ENCODE data around the gene DNAJC1. TPM values are rescaled to one million over a fixed set of nuclear protein-coding genes. Genes with fewer than 3 reads are reported as not detected.

DNAJC1 gene
- polyA plus RNA-seq, 1 donor from 2014 or later = 15.9 TPM

DNA sequence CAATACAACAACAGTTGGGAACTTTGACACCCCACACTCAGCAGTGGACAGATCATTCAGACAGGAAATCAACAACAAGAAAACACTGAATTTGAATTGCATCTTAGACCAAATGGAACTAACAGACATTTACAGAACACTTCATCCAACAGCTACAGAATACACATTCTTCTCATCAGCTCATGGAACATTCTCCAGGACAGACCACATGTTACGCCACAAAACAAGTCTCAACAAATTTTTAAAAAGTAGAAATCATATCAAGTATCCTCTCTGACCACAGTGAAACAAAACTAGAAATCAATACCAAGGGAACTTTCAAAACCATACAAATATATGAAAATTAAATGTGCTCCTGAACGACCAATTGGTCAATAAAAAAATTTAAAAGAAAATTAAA lies 212.3 kb downstream of the DNAJC1 start:
- no peak for TF ChIP-seq EP300 (conservative IDR thresholded peaks at IDR 0.05; ENCODE audit: poor library complexity, severe bottlenecking)
- no peak for TF ChIP-seq EZH2 (IDR thresholded peaks at IDR 0.05; ENCODE audit: borderline replicate concordance, insufficient read depth, low read length, poor library complexity, severe bottlenecking)
- TF ChIP-seq TAF1 (IDR thresholded peaks at IDR 0.05; ENCODE audit: low read depth) = no peak
- no peak for TF ChIP-seq MXI1 (conservative IDR thresholded peaks at IDR 0.05; ENCODE audit: poor library complexity, severe bottlenecking)
- TF ChIP-seq, protein P1, sequence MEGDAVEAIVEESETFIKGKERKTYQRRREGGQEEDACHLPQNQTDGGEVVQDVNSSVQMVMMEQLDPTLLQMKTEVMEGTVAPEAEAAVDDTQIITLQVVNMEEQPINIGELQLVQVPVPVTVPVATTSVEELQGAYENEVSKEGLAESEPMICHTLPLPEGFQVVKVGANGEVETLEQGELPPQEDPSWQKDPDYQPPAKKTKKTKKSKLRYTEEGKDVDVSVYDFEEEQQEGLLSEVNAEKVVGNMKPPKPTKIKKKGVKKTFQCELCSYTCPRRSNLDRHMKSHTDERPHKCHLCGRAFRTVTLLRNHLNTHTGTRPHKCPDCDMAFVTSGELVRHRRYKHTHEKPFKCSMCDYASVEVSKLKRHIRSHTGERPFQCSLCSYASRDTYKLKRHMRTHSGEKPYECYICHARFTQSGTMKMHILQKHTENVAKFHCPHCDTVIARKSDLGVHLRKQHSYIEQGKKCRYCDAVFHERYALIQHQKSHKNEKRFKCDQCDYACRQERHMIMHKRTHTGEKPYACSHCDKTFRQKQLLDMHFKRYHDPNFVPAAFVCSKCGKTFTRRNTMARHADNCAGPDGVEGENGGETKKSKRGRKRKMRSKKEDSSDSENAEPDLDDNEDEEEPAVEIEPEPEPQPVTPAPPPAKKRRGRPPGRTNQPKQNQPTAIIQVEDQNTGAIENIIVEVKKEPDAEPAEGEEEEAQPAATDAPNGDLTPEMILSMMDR (IDR thresholded peaks at IDR 0.05; ENCODE audit: poor library complexity, severe bottlenecking) = no peak
- TF ChIP-seq POLR2AphosphoS5 (IDR thresholded peaks at IDR 0.05) = no peak
- TF ChIP-seq RAD21 (conservative IDR thresholded peaks at IDR 0.05) = no peak
- TF ChIP-seq SMC3 (conservative IDR thresholded peaks at IDR 0.05; ENCODE audit: poor library complexity) = no peak
- TF ChIP-seq, protein P2, sequence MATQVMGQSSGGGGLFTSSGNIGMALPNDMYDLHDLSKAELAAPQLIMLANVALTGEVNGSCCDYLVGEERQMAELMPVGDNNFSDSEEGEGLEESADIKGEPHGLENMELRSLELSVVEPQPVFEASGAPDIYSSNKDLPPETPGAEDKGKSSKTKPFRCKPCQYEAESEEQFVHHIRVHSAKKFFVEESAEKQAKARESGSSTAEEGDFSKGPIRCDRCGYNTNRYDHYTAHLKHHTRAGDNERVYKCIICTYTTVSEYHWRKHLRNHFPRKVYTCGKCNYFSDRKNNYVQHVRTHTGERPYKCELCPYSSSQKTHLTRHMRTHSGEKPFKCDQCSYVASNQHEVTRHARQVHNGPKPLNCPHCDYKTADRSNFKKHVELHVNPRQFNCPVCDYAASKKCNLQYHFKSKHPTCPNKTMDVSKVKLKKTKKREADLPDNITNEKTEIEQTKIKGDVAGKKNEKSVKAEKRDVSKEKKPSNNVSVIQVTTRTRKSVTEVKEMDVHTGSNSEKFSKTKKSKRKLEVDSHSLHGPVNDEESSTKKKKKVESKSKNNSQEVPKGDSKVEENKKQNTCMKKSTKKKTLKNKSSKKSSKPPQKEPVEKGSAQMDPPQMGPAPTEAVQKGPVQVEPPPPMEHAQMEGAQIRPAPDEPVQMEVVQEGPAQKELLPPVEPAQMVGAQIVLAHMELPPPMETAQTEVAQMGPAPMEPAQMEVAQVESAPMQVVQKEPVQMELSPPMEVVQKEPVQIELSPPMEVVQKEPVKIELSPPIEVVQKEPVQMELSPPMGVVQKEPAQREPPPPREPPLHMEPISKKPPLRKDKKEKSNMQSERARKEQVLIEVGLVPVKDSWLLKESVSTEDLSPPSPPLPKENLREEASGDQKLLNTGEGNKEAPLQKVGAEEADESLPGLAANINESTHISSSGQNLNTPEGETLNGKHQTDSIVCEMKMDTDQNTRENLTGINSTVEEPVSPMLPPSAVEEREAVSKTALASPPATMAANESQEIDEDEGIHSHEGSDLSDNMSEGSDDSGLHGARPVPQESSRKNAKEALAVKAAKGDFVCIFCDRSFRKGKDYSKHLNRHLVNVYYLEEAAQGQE (IDR thresholded peaks at IDR 0.05; ENCODE audit: borderline replicate concordance) = no peak
- H3K9me3 ChIP-seq (ENCODE audit: low read length) = peaks cover 3% of the 10 kb centered on the region
- H4K20me1 ChIP-seq (ENCODE audit: insufficient read depth) = no peaks in the 10 kb centered on the region
- H3K36me3 ChIP-seq (ENCODE audit: insufficient read depth, low read length) = no peaks in the 10 kb centered on the region
- H3K4me3 ChIP-seq (ENCODE audit: low read length) = no peak overlapping the region
- H3K79me2 ChIP-seq (replicated peaks; ENCODE audit: insufficient read depth, low read length) = peaks cover 34% of the 10 kb centered on the region
- no peak overlapping the region for H2AFZ ChIP-seq (ENCODE audit: low read depth, low read length)
- no peak overlapping the region for H3K4me2 ChIP-seq (ENCODE audit: low read length)
- H3K9ac ChIP-seq (ENCODE audit: low read length) = no peak overlapping the region
- H3F3A ChIP-seq (ENCODE audit: insufficient read depth, low read length, poor library complexity, severe bottlenecking) = no peaks in the 10 kb centered on the region
- H3K27me3 ChIP-seq (ENCODE audit: insufficient read depth, low read depth, low read length) = no peaks in the 10 kb centered on the region
- H3K9me2 ChIP-seq (ENCODE audit: insufficient read depth, low read length) = no peaks in the 10 kb centered on the region
- no peak overlapping the region for H3K27ac ChIP-seq (ENCODE audit: low read length)

DNA sequence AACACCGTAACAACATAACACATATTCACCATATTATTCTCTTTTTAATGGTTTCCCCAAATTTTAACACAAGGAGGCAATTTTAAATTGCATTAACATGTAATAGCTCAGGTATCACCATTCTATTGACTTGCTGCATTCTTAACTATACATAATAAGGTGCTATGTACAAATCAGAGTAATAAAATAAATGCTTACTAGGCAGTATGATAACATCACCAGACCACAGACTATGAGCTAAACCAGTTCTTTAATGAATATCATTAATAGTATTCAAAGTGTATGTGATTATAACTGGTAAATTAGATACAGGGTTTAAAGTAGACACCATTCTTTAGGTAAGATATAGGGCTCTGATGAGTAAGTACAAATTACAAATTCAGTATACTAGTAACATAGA lies 226.6 kb downstream of the DNAJC1 start:
- H3K4me2 ChIP-seq (ENCODE audit: low read length) = no peak overlapping the region
- H3K9me2 ChIP-seq (ENCODE audit: insufficient read depth, low read length) = no peaks in the 10 kb centered on the region
- H3K27me3 ChIP-seq (ENCODE audit: insufficient read depth, low read depth, low read length) = no peaks in the 10 kb centered on the region

More for the DNA sequence above, 226.6 kb downstream of the DNAJC1 start:
- Histone ChIP-seq H2AFZ (ENCODE audit: low read depth, low read length) (no peak overlapping the region), H3K4me3 (ENCODE audit: low read length) (no peak overlapping the region), H3K9ac (ENCODE audit: low read length) (no peak overlapping the region), H3K79me2 (replicated peaks; ENCODE audit: insufficient read depth, low read length) (no peaks in the 10 kb centered on the region), H3F3A (ENCODE audit: insufficient read depth, low read length, poor library complexity, severe bottlenecking) (no peaks in the 10 kb centered on the region), H3K27ac (ENCODE audit: low read length) (no peak overlapping the region), H3K36me3 (ENCODE audit: insufficient read depth, low read length) (no peaks in the 10 kb centered on the region), H3K9me3 (ENCODE audit: low read length) (no peaks in the 10 kb centered on the region), H4K20me1 (ENCODE audit: insufficient read depth) (no peaks in the 10 kb centered on the region)
- TF ChIP-seq TAF1 (IDR thresholded peaks at IDR 0.05; ENCODE audit: low read depth) (no peak), SMC3 (conservative IDR thresholded peaks at IDR 0.05; ENCODE audit: poor library complexity) (no peak), EP300 (conservative IDR thresholded peaks at IDR 0.05; ENCODE audit: poor library complexity, severe bottlenecking) (no peak), MXI1 (conservative IDR thresholded peaks at IDR 0.05; ENCODE audit: poor library complexity, severe bottlenecking) (no peak), EZH2 (IDR thresholded peaks at IDR 0.05; ENCODE audit: borderline replicate concordance, insufficient read depth, low read length, poor library complexity, severe bottlenecking) (no peak), RAD21 (conservative IDR thresholded peaks at IDR 0.05) (no peak), POLR2AphosphoS5 (IDR thresholded peaks at IDR 0.05) (no peak)
- TF ChIP-seq, protein P1 (IDR thresholded peaks at IDR 0.05; ENCODE audit: poor library complexity, severe bottlenecking) = no peak
- TF ChIP-seq, protein P2 (IDR thresholded peaks at IDR 0.05; ENCODE audit: borderline replicate concordance) = no peak

Measured in neural cell (in vitro differentiated cells).